Astrocyte of the hippocampus (primary cell): ENCODE results near the gene FAF1.
"Not testable (repeated sequence)": the region's sequence is repeated elsewhere in the genome, so short reads cannot be mapped to it uniquely, and the experiment has no call there.

Experiments
- DNase-seq: peaks from one replicate; pipeline ENCODE4 v3.0.0; 2011; ENCODE audit warnings: low read depth, low spot score

FAF1 gene

GRCh38 chr1:50959913-50960844, at the start of gene FAF1:
FAF1 (minus strand) TSS chr1:50960267; CDS start chr1:50959811, 456 bp downstream.
- DNase-seq = peak; percentile 99

DNA sequence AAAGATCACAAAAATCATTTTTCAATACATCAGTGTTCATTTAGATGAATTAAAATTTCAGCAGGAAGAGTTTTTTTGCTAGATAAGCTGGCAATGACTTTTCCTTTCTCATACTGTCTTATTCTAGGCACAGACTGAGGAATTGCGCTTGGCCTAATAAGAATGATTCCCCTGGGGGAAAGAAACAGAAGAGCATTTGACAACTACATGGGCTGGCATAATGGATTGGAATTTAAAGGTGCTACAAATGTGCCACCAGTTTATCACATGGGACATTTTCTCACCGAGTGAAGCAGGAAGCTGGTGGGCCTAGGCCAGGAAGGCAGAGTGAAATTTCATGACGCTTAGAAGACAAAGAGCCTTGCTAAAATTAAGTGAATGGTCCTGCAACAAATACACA, 49.3 kb upstream of the FAF1 start:
- no peak for DNase-seq

DNA sequence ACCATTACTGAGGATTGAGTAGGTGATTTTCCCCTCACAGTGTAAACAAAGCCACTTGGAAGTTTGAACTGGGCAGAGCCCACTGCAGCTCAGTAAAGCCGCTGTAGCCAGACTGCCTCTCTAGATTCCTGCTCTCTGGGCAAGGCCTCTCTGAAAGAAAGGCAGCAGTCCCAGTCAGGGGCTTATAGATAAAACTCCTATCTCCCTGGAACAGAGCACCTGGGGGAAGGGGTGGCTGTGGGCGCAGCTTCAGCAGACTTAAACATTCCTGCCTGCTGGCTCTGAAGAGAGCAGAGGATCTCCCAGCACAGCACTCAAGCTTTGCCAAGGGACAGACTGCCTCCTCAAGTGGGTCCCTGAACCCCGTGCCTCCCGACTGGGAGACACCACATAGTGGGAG, 45.5 kb upstream of the FAF1 start:
- DNase-seq = not testable (repeated sequence)

- DNase-seq = no peak
Observed at GRCh38 chr1:51002516-51002915, 42.4 kb upstream of the FAF1 start.

- no peak for DNase-seq
Observed at GRCh38 chr1:51000651-51001050, 40.6 kb upstream of the FAF1 start.

DNA sequence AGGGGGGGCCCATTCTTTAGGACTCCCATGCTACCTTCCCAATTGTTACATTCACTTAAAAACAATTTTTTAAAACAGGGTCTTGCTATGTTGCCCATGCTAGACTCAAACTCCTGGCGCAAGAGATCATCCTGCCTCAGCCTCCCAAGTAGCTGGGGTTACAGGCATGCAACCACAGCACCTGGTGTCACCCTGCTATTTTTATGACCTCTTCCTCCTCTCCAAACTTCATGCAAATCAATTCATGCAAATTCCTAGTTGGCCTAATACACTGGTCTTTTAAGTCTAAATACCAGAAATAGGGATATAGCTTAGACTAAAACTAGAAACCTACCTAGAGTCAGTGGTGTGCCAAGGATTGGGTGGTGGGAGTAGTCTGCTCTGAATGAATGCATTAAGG, 40.1 kb upstream of the FAF1 start:
- no peak for DNase-seq

DNA sequence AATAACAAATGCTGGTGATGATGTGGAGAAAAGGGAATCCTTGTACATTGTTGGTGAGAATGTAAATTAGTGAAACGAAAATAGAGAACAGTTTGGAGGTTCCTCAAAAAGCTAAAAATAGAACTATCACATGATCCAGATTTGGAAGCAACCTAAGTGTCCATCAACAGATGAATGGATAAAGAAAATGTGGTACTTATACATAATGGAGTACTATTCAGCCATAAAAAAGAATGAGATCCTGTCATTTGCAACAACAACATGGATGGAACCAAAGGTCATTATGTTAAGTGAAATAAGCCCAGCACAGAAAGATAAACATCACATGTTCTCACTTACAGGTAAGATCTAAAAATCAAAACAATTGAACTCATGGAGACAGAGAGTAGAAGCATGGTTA, 39.3 kb upstream of the FAF1 start:
- not testable (repeated sequence) for DNase-seq

DNA sequence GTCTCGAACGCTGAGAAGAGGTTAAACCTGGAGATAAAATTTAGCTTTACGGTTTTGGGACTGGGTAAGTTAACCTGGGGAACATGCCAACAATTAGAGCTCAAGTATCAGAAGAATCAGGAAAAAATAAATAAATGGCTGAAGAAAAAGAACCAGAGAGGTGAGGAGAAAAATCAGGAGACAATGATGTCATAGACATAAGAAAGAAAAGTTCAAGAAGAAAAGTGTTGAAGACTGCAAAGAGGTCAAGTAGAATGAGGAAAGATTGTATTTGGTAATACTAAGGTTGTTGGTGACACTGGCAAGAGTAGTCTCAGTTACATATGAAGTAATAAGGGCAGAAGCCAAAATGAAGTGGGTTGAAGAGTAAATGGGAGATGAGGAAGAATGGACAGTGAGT, 36.0 kb upstream of the FAF1 start:
- no peak for DNase-seq

GRCh38 chr1:50995651-50996050, 35.6 kb upstream of the FAF1 start:
- no peak for DNase-seq

GRCh38 chr1:50994997-50995396, 34.9 kb upstream of the FAF1 start:
- no peak for DNase-seq

- DNase-seq = no peak
Observed at GRCh38 chr1:50993645-50994044, 33.6 kb upstream of the FAF1 start.

DNA sequence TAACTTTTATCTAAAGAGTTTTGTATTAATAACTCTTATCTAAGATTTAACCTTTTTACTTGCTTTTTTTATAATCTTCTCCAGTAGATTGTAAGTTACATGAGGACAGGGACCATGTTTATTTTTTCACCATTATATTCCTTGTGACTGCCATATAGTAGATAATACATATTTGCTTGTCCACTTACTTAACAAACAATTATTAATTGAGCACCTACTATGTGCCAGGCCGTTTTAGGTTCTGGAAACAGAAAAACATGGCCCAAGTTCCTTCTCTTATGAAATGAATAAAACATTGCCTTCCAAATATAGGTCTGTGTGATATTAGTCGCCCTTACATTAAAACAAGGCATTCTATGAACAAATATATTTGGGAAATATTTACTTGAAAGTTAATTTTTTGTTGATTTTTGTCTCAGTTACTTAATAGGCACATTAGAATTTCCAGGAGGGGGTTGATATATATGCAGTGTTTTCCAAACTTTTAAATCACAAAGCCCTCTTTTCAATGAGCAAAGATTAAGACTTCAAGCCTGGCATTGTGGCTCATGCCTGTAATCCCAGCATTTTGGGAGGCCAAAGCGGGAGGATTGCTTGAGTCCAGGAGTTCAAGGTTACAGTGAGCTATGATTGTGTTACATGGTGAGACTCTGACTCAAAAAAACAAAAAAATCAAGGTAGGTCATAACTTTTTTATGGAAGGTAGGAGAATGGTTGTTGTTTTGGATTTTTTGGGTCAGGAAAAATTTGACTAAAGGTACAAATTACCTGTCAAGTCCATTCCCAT, 32.7 kb upstream of the FAF1 start:
- DNase-seq = no peak

GRCh38 chr1:50989694-50990093, 29.6 kb upstream of the FAF1 start:
- no peak for DNase-seq

DNA sequence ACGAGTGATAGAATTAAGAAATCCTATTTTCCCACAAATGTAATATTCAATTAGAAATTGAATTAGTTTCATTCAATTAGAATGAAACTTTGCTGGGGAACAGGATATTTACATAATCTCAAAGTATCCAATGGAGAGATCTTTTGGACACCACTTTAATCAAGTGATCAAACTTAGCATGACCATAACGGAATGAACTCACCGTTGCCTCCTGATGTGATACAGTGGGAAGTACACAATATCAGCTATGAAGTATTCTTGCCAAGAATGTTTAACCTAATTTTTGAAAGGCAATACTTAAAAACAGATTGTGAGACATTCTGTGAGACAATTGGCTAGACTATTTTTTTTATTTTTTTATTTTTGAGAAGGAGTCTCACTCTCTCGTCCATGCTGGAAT, 26.6 kb upstream of the FAF1 start:
- no peak for DNase-seq

- DNase-seq = no peak
Observed at GRCh38 chr1:50985094-50985493, 25.0 kb upstream of the FAF1 start.

DNA sequence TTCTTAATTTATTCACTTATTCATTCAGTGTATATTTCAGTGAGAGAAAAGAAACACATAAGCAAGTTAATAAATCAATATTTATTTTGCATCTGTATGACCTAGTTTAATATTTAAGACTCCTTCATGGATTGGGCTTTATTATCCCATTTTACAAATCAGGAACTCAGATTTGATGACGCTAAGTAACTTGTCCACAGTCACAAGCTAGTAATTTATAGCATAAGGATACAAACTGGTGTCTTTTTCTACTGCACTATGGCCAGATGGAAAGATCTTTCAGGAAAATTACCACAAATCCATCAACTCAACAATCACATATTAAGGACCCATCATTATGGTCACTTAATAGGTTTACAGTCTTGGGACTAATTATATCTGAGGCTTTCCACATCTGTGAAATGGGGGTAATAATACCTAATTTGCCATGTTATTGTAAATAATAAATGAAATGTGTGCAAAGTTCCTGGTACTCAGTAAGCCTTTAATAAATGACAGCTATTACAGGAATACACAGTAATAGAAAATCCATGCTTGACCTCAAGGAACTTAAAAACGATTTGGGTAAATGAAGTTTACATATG, 23.2 kb upstream of the FAF1 start:
- DNase-seq = no peak

DNA sequence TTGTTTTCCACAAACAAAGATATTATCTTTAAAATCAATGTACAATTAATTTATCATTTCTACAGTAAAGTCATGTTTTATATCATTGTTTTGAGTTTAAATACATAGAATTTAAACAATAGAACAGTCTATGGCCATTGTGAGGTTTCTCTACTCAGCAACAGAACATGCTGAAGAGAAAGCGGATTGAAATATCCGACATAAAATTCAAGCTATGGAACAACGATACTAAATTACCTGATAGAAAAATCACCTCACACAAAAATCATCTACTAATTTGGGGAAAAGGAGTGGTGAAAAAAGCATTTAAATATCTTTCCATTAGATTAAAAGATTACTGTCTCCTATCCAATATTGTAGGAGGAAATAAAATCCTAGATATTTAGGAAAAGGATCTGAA, 22.5 kb upstream of the FAF1 start:
- no peak for DNase-seq

- peak; percentile 4 for DNase-seq
Observed at GRCh38 chr1:50981741-50982140, 21.7 kb upstream of the FAF1 start.

DNA sequence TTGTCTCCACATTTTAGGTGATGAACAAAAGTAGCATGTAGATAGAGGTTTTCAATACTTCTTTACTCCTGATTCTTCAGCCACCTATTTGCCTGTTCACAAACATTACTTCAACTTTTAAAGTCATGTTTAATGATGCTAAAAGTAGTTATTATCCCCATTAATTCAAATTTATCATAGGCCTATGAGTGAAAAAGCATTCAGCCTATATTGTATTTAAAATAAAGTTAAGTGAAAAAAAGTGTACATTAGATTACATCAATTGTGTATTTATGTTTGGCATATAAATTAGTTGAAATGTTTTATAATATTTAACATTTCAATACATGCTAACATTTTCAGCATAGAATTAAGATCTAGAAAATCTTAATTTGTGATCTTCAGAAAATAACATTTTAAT, 20.4 kb upstream of the FAF1 start:
- no peak for DNase-seq

- no peak for DNase-seq
Observed at GRCh38 chr1:50979937-50980336, 19.9 kb upstream of the FAF1 start.

DNA sequence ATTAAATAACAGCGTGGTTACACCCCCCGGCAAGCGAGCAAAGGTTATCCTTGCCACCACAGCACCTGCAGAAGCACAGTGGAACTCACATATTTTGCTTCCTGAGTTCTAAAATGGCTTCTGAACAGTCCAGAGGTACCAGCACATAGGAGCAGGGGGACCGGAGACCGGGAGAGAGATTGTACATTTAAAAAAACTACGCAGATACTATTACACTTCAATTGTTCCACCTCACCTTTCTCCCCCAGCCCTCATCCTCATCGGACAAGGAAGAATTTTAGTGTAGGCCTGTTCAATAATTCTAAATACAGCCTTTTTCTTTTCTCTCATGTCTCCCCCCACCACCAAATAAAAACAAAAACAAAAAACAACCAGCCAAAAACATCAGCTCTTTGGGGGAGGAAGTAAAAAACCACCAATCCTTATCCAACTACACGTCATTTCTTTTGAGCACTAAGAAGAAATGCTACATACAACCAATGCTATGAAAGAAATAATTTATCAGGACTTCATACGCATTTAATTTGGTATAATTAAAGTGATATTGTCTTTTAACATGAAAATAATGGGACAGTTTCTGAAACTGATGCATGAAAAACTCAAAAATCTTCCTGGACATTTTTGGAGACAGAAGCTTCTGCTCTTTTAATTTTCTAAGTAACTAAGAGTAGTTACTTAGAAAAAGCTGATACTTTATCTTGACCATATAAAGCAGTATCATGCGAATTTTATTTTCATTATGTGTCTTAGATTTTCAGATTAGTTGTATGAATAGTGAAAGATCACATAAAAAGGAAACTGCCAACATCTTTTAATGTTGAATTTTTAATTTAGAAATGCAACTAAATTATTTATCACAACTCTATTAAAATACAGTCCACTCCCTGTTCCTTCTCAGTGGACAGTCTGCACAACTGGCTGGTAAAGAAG, 19.1 kb upstream of the FAF1 start:
- DNase-seq = peak; percentile 42
